HG02884 (cell line): ENCODE measurements around the gene TMC1.
"Not testable (repeated sequence)": the region's sequence is repeated elsewhere in the genome, so short reads cannot be mapped to it uniquely, and the experiment has no call there.

Experiments
- ATAC-seq: cut with Tn5 transposase; IDR thresholded peaks from one replicate; pipeline ENCODE4 v1.9.1; 2021; ENCODE audit warnings: mild to moderate bottlenecking, moderate library complexity; ENCODE audit not compliant: unreplicated experiment

Gene TMC1

GRCh38 chr9:72856972-72857623 lies 335.7 kb downstream of the TMC1 start:
- no peak for ATAC-seq

DNA sequence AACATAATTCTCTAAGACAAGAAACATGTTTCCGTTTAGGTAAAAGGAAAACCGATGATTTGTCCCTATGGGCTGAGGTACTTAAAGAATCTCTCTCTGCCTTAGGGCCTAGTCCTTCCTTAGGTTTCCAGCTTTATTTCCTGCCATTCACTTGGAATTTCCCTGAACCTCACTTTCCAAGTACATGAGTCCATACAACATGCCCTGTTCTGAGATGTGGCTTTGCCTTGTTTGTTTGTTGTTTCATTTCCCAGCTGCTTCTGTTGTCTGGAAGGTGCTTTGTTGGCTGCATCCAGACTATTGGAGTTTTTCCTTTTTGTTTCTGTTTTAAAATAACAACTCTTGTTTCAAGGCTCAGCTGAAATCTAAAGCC lies 336.2 kb downstream of the TMC1 start:
- no peak for ATAC-seq

- no peak for ATAC-seq
Observed at GRCh38 chr9:72858089-72858912, 336.9 kb downstream of the TMC1 start.

GRCh38 chr9:72862788-72863187 lies 341.4 kb downstream of the TMC1 start:
- ATAC-seq, result not testable (repeated sequence)

DNA sequence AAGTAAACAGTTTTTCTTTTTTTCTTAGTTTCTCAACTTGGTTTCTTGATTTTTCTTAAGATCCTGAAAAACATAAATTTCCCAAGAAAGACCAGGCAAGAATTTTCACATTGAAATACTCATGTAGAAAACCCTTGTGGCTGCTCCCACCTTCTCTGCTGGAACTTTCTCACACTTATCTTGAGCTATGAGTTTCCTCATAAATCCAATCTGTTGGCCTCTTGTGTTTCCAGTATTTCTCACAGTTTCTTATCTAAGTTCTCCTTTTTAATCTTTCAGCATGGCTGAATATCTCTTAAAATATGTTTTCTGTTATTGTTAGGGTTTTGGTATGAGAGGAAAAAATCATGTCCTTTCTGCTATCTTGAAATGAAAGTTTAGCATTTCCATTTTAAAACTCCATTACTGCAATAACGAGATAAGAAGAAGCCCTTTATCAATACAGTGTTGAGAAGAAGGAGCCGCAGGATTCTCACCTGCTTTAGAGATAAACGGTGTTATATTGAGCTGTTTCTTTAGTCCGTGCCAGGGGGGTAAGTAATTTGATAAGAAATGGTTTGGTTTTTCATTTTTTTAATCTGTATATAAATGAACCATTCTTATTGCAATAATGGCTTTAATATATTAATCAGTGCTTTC lies 342.2 kb downstream of the TMC1 start:
- no peak for ATAC-seq

GRCh38 chr9:72864327-72864726 lies 342.9 kb downstream of the TMC1 start:
- ATAC-seq, result no peak

GRCh38 chr9:72871685-72872084 lies 350.3 kb downstream of the TMC1 start:
- ATAC-seq, result no peak

DNA sequence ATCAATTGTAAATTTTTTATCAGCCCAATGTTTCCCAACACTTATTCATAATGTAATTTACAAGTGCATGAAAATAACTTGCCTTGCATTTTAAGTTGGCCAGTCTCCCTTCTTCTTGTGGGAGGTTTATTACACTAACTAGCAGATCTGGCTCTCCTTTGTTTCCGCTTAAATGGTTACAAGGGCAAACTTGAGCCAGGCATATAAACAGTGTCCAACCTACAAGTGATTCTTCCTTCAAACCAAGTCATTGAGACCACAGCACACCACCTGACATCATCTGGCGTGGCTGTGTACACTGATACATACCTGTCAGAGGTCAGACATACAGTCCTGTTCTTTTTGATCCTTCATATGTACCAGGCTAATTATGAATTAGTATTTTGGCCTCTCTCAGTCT lies 351.3 kb downstream of the TMC1 start:
- no peak for ATAC-seq

DNA sequence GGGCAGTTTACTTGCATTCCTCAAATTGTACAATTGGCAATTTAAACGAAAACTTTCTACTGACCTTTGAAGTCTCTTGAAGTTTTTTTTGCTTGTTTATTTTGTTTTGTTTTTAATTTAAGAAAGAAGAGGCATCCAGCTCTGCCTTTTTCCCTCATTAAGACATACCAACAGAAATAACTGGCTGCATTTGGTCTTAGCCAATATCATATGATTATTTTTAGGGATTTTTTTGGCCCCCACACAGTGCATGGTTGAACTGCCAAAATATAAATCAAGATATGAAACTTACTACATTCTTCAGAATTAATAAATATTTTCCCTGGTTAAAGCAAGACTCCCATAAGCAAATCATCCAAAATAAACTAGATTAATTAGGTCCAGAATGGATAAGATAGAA lies 352.0 kb downstream of the TMC1 start:
- no peak for ATAC-seq

DNA sequence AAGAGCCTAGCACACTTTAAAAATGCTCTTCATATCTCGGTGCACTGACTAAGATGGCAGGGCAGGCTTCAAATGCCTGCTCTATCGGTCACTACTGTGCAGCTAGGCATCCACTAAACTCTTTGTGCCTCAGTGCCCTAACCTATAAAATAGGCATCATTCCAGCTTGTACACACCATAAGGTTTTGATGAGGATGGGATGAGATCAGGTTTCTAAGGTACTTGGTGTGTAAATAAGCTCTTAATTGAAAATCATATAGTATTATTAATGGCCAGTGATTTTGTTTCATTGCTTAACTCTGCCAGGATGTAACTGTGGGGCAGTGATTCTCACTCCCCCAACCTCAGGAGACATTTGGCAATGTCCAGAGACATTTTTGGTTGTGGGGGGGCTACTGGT lies 352.9 kb downstream of the TMC1 start:
- ATAC-seq, result no peak

- ATAC-seq, result no peak
Observed at GRCh38 chr9:72875221-72875620, 353.8 kb downstream of the TMC1 start.

DNA sequence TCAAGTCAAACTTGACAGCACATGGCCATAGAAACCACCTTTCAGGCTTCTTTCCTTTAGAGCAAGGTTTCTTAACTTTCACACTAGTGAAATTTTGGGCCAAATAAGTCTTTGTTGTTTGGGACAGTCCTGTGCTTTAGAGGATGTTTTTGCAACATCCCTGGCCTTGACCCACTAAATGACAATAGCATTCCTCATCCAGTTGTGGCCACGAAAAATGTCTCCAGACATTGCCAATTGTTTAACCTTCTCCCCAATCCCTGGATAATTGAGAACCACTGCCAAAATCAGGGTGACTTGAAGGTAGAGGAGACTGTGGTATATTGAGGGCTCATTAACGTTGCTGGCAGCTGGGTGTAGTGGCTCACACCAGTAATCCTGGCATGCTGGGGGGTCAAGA lies 359.4 kb downstream of the TMC1 start:
- ATAC-seq, result no peak

- ATAC-seq, result no peak
Observed at GRCh38 chr9:72882117-72882775, 360.8 kb downstream of the TMC1 start.

- ATAC-seq, result no peak
Observed at GRCh38 chr9:72883875-72884274, 362.5 kb downstream of the TMC1 start.

DNA sequence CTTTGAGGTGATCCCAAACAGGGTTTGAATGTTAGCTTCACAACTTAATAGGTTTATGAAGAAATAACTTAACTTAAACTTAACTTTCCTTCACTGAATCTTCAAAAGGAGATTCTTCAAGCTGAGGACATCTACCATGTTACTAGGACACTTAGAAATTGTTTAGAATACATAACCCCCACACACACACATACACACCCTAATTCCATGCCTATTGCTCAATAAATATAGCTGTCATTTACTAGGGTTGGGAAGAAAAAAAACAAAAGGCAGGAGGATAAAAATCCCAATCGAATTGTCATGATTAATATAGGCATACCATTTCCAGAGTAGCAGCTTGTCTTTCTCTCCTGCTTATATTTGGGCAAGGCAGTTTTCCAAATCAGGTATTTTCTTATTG lies 363.1 kb downstream of the TMC1 start:
- ATAC-seq, result no peak
